H9 (cell line): ENCODE results near the gene CEP128. TPM values are rescaled to one million over a fixed set of nuclear protein-coding genes. Genes with fewer than 3 reads are reported as not detected.

Experiments
- DNase-seq: peaks from one replicate; pipeline ENCODE4 v3.0.0-alpha.2; 2017
- H2AFZ ChIP-seq: one replicate; pipeline ENCODE4 v1.6.1; 2013; ENCODE audit warnings: mild to moderate bottlenecking, low read length, control low read depth, moderate library complexity
- H2AK5ac ChIP-seq: 2 replicates; pipeline ENCODE4 v1.6.1; 2013; ENCODE audit warnings: low read length, control low read depth, mixed read lengths; ENCODE audit not compliant: insufficient read length
- H2BK120ac ChIP-seq: one replicate; pipeline ENCODE4 v1.6.1; 2013; ENCODE audit warnings: low read depth, mild to moderate bottlenecking, low read length, control low read depth, inconsistent platforms; ENCODE audit not compliant: poor library complexity, severe bottlenecking
- H2BK12ac ChIP-seq: 2 replicates; pipeline ENCODE4 v1.6.1; 2013; ENCODE audit warnings: low read length, control low read depth, mixed read lengths, low read depth; ENCODE audit not compliant: insufficient read length
- H2BK15ac ChIP-seq: 2 replicates; pipeline ENCODE4 v1.6.1; 2013; ENCODE audit warnings: low read depth, low read length, control low read depth
- H2BK20ac ChIP-seq: one replicate; pipeline ENCODE4 v1.6.1; 2013; ENCODE audit warnings: low read depth, mild to moderate bottlenecking, low read length, control low read depth, inconsistent platforms; ENCODE audit not compliant: poor library complexity, severe bottlenecking
- H2BK5ac ChIP-seq: 2 replicates; pipeline ENCODE4 v1.6.1; 2013; ENCODE audit warnings: low read length, control low read depth, mixed read lengths; ENCODE audit not compliant: insufficient read length
- H3K14ac ChIP-seq: 2 replicates; pipeline ENCODE4 v1.6.1; 2013; ENCODE audit warnings: low read length, control low read depth; ENCODE audit not compliant: insufficient read depth
- H3K18ac ChIP-seq: 2 replicates; pipeline ENCODE4 v1.6.1; 2013; ENCODE audit warnings: low read depth, mild to moderate bottlenecking, mixed read lengths, low read length, control low read depth; ENCODE audit not compliant: insufficient read length
- H3K23ac ChIP-seq: 2 replicates; pipeline ENCODE4 v1.6.1; 2013; ENCODE audit warnings: low read length, control low read depth, mixed read lengths, low read depth; ENCODE audit not compliant: insufficient read length
- H3K23me2 ChIP-seq: 2 replicates; pipeline ENCODE4 v1.6.1; 2013; ENCODE audit warnings: low read depth, mild to moderate bottlenecking, mixed read lengths, low read length, control low read depth; ENCODE audit not compliant: insufficient read length, poor library complexity, severe bottlenecking
- H3K27ac ChIP-seq: 2 replicates; pipeline ENCODE4 v1.5.1; 2013; ENCODE audit warnings: low read length, control low read depth, mixed read lengths, low read depth; ENCODE audit not compliant: insufficient read length
- H3K27me3 ChIP-seq: 2 replicates; pipeline ENCODE4 v1.6.1; 2013; ENCODE audit warnings: low read length, control low read depth, inconsistent platforms; ENCODE audit not compliant: insufficient read depth
- H3K4ac ChIP-seq: 2 replicates; pipeline ENCODE4 v1.6.1; 2013; ENCODE audit warnings: low read depth, mild to moderate bottlenecking, control low read depth, inconsistent platforms, low read length, moderate library complexity
- H3K4me1 ChIP-seq: 2 replicates; pipeline ENCODE4 v1.6.1; 2013; ENCODE audit warnings: low read length, control low read depth, inconsistent platforms; ENCODE audit not compliant: insufficient read depth
- H3K4me2 ChIP-seq: 2 replicates; pipeline ENCODE4 v1.6.1; 2013; ENCODE audit warnings: low read length, control low read depth, mixed read lengths; ENCODE audit not compliant: insufficient read length, insufficient read depth
- H3K56ac ChIP-seq: 2 replicates; pipeline ENCODE4 v1.6.1; 2013; ENCODE audit warnings: low read depth, mild to moderate bottlenecking, mixed read lengths, low read length, control low read depth; ENCODE audit not compliant: insufficient read length
- H3K79me1 ChIP-seq: 2 replicates; pipeline ENCODE4 v1.6.1; 2013; ENCODE audit warnings: low read depth, mild to moderate bottlenecking, moderate library complexity, low read length, control low read depth, inconsistent platforms; ENCODE audit not compliant: insufficient read depth, poor library complexity, severe bottlenecking
- H3K79me2 ChIP-seq: 2 replicates; pipeline ENCODE4 v1.6.1; 2013; ENCODE audit warnings: low read length, control low read depth, inconsistent platforms; ENCODE audit not compliant: insufficient read depth
- H3K9ac ChIP-seq: 2 replicates; pipeline ENCODE4 v1.6.1; 2013; ENCODE audit warnings: low read length, control low read depth, mixed read lengths; ENCODE audit not compliant: insufficient read length; ENCODE audit errors: extremely low read depth
- H3K9me3 ChIP-seq: one replicate; pipeline ENCODE4 v1.6.1; 2013; ENCODE audit warnings: low read depth, low read length, inconsistent platforms; ENCODE audit not compliant: control insufficient read depth
- H3T11ph ChIP-seq: one replicate; pipeline ENCODE4 v1.6.1; 2013; ENCODE audit warnings: mild to moderate bottlenecking, low read length, control low read depth, inconsistent platforms
- H4K20me1 ChIP-seq: one replicate; pipeline ENCODE4 v1.6.1; 2013; ENCODE audit not compliant: control insufficient read depth, insufficient read length, insufficient read depth
- H4K5ac ChIP-seq: 2 replicates; pipeline ENCODE4 v1.6.1; 2013; ENCODE audit warnings: low read depth, mild to moderate bottlenecking, mixed read lengths, low read length, control low read depth; ENCODE audit not compliant: insufficient read length
- H4K8ac ChIP-seq: replicated peaks from 2 replicates; pipeline ENCODE4 v1.6.1; 2013; ENCODE audit warnings: low read length, control low read depth, mixed read lengths, low read depth; ENCODE audit not compliant: insufficient read length
- H4K91ac ChIP-seq: 2 replicates; pipeline ENCODE4 v1.6.1; 2013; ENCODE audit warnings: low read depth, mild to moderate bottlenecking, moderate library complexity, mixed read lengths, low read length, control low read depth; ENCODE audit not compliant: insufficient read length
- H3K27ac Mint-ChIP-seq, 3 experiments: 2 replicates in 2 of 3; 3 replicates in 1 of 3; pipeline ENCODE4 v1.8.0; 2020 to 2021; ENCODE audit warnings: mixed read lengths in 3 of 3, mild to moderate bottlenecking in 1 of 3, moderate library complexity in 1 of 3
- H3K27me3 Mint-ChIP-seq: 2 replicates; pipeline ENCODE4 v1.8.0; 2021; ENCODE audit warnings: low read depth, mild to moderate bottlenecking, moderate library complexity, mixed read lengths
- H3K36me3 Mint-ChIP-seq, 3 experiments: 2 replicates in 2 of 3; 3 replicates in 1 of 3; pipeline ENCODE4 v1.8.0; 2020 to 2021; ENCODE audit warnings: low read depth in 3 of 3, mixed read lengths in 3 of 3; ENCODE audit not compliant: insufficient read depth in 1 of 3
- H3K4me1 Mint-ChIP-seq, 2 experiments: 2 replicates each; pipeline ENCODE4 v1.8.0; 2020; ENCODE audit warnings: mixed read lengths in 2 of 2
- H3K4me3 Mint-ChIP-seq, 2 experiments: 2 replicates in 1 of 2; 3 replicates in 1 of 2; pipeline ENCODE4 v1.8.0; 2020 to 2021; ENCODE audit warnings: mild to moderate bottlenecking in 2 of 2, mixed read lengths in 2 of 2, moderate library complexity in 1 of 2
- H3K9me3 Mint-ChIP-seq, 2 experiments: 2 replicates in 1 of 2; 3 replicates in 1 of 2; pipeline ENCODE4 v1.8.0; 2020; ENCODE audit warnings: mild to moderate bottlenecking in 2 of 2, mixed read lengths in 2 of 2, moderate library complexity in 1 of 2
- CTCF ChIP-seq: fragments of 200-600 bp; sonication (generic); conservative IDR thresholded peaks from 3 replicates; pipeline ENCODE4 v1.8.0; 2021; ENCODE audit warnings: antibody characterized with exemption, mild to moderate bottlenecking
- total RNA-seq: library from RNA; stranded (reverse); gene quantifications from 2 replicates; pipeline ENCODE4 v1.2.1, GENCODE V29; 2021

CEP128 gene
- total RNA-seq, 1 experiment from 2014 or later: 16.3 TPM

- DNase-seq: no peak
- no peak overlapping the region for H3K4ac ChIP-seq
- no peaks in the 10 kb centered on the region for H4K20me1 ChIP-seq
- peaks cover 0 to 13% (median 9%) of the 10 kb centered on the region in 3 experiments; a peak in 5 of 7 replicates for H3K36me3 Mint-ChIP-seq
- no peaks in the 10 kb centered on the region for H3K9me3 ChIP-seq
- H3K9ac ChIP-seq: no peak overlapping the region
- no peak overlapping the region for H2BK20ac ChIP-seq
- H4K91ac ChIP-seq: no peak overlapping the region
- H3K56ac ChIP-seq: no peak overlapping the region
- no peaks in the 10 kb centered on the region for H3K27me3 Mint-ChIP-seq
- no peak overlapping the region for H3K4me3 Mint-ChIP-seq
- no peak for TF ChIP-seq CTCF
- H3T11ph ChIP-seq: no peak overlapping the region
- no peak overlapping the region for H3K23ac ChIP-seq
- H3K4me1 Mint-ChIP-seq: peaks cover 0 to 1% of the 10 kb centered on the region in 2 experiments; a peak in 2 of 4 replicates
- H2AFZ ChIP-seq: no peak overlapping the region
- no peaks in the 10 kb centered on the region for H3K23me2 ChIP-seq
- no peak overlapping the region for H4K8ac ChIP-seq
- H2AK5ac ChIP-seq: no peak overlapping the region
- no peaks in the 10 kb centered on the region for H3K79me2 ChIP-seq
- no peak overlapping the region for H3K14ac ChIP-seq
- H2BK5ac ChIP-seq: no peak overlapping the region
- H3K27ac Mint-ChIP-seq: no peak overlapping the region
- H2BK15ac ChIP-seq: no peak overlapping the region
- H3K18ac ChIP-seq: no peak overlapping the region
- no peaks in the 10 kb centered on the region for H3K4me1 ChIP-seq
- H3K9me3 Mint-ChIP-seq: peaks cover 0 to 4% of the 10 kb centered on the region in 2 experiments; a peak in 1 of 5 replicates
- H2BK120ac ChIP-seq: no peak overlapping the region
- H3K27me3 ChIP-seq: no peaks in the 10 kb centered on the region
- no peak overlapping the region for H4K5ac ChIP-seq
- no peak overlapping the region for H3K4me2 ChIP-seq
- no peak overlapping the region for H3K27ac ChIP-seq
- no peak overlapping the region for H2BK12ac ChIP-seq
- no peaks in the 10 kb centered on the region for H3K79me1 ChIP-seq
Observed at GRCh38 chr14:80519002-80519401, 422.5 kb downstream of the CEP128 start.
